Measurements from ENCODE around the gene EML6. TPM values are rescaled to one million over a fixed set of nuclear protein-coding genes. Genes with fewer than 3 reads are reported as not detected.
A peak's percentile ranks its signal among the peaks of the same experiment; 100 is the strongest.

Gene EML6
- total RNA-seq, 1 donor from 2014 or later: 0.90 TPM

DNA sequence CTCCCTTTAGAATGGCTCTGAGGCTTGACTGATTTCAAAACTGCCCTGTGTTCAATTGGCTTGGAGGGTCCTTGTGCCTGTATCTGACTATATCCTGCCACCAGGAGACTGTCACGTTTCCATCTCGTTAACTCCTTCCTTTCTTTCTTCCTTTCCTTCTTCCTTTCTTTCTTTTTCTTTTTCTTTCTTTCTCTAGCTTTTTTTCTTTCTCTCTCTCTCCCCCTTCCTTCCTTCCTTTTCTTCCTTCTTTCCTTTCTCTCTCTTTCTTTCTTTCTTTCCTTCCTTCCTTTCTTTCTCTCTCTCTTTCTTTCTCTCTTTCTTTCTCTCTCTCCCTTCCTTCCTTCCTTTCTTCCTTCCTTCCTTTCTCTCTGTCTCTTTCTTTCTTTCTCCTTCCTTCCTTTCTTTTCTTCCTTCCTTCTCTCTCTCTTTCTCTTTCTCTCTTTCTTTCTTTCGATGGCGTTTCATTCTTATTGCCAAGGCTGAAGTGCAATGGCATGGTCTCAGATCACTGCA lies 38.1 kb upstream of the EML6 start:
- peaks cover 5% of the 10 kb centered on the region for H3K27me3 Mint-ChIP-seq (ENCODE audit: unreplicated experiment)
- H3K36me3 Mint-ChIP-seq (ENCODE audit: low read depth, unreplicated experiment): peaks cover 4% of the 10 kb centered on the region
- TF ChIP-seq, protein P1, sequence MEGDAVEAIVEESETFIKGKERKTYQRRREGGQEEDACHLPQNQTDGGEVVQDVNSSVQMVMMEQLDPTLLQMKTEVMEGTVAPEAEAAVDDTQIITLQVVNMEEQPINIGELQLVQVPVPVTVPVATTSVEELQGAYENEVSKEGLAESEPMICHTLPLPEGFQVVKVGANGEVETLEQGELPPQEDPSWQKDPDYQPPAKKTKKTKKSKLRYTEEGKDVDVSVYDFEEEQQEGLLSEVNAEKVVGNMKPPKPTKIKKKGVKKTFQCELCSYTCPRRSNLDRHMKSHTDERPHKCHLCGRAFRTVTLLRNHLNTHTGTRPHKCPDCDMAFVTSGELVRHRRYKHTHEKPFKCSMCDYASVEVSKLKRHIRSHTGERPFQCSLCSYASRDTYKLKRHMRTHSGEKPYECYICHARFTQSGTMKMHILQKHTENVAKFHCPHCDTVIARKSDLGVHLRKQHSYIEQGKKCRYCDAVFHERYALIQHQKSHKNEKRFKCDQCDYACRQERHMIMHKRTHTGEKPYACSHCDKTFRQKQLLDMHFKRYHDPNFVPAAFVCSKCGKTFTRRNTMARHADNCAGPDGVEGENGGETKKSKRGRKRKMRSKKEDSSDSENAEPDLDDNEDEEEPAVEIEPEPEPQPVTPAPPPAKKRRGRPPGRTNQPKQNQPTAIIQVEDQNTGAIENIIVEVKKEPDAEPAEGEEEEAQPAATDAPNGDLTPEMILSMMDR (IDR thresholded peaks at IDR 0.05; ENCODE audit: unreplicated experiment): no peak
- H3K27ac Mint-ChIP-seq (ENCODE audit: unreplicated experiment): no peak overlapping the region
- H3K4me3 Mint-ChIP-seq (ENCODE audit: unreplicated experiment): no peak overlapping the region
- H3K9me3 Mint-ChIP-seq (ENCODE audit: unreplicated experiment): no peaks in the 10 kb centered on the region
- peaks cover 15% of the 10 kb centered on the region for H3K4me1 Mint-ChIP-seq (ENCODE audit: unreplicated experiment)
- DNase-seq (ENCODE audit: low spot score): no peak

DNA sequence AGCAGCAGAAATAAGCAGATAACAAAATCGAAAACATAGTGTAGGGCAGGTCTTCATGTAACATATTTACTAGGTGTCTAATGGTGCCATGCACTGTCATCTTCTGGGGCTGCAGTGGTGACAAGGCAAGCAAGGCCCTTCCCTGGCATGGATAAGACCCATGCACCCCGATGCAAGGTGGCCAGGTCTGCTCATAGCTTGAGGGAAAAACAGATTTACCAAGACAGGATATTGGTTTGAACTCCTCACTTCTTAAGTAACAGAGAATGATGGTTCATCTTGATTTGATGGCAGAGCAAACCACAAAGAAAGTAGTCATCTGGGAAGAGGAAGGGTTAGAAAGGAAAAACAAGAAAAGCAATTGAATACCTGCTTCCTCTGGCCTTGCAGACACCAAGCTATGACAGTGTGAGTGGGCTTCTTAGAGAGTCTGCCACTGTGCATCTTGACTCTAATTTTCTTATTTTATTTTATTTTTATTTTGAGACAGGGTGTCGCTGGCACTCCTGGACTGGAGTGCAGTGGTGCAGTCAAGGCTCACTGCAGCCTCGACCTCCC lies 35.8 kb upstream of the EML6 start:
- TF ChIP-seq, protein P1 (IDR thresholded peaks at IDR 0.05; ENCODE audit: unreplicated experiment): no peak
- H3K27me3 Mint-ChIP-seq (ENCODE audit: unreplicated experiment): peaks cover 3% of the 10 kb centered on the region
- H3K9me3 Mint-ChIP-seq (ENCODE audit: unreplicated experiment): no peaks in the 10 kb centered on the region
- H3K4me1 Mint-ChIP-seq (ENCODE audit: unreplicated experiment): peaks cover 15% of the 10 kb centered on the region
- peak overlapping the region; percentile 21 for H3K27ac Mint-ChIP-seq (ENCODE audit: unreplicated experiment)
- DNase-seq (ENCODE audit: low spot score): no peak
- H3K4me3 Mint-ChIP-seq (ENCODE audit: unreplicated experiment): no peak overlapping the region
- no peaks in the 10 kb centered on the region for H3K36me3 Mint-ChIP-seq (ENCODE audit: low read depth, unreplicated experiment)

DNA sequence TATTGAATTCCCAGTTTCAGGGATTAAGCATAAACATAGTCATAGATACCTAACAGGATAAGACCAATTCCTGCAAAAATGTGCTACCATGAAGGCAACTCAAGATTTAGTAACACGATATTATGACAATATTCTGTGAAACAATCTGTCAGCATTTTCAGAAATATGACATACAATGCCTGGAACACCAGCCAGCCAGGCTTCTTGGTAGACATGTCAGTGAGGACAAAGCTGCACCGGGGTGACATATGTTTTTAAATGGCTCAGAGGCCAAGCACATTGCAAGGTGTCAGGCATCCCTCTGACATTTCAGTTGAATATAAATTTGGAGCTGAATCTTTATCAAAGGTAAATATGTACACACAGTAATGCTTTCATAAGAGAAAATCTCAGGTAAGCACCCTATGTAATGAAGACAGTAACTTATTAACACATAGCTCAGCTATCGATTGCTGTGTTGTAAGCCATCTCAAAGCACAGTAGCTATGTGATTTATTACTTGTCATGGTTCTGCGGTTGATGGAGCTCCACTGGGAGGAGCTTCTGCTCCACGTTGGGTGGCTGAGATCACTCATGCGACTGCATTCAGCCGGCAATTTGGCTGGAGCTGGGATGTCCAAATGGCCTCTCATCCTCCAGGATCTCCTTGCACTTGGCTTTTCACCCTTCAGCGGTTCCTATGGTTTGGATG lies 31.9 kb upstream of the EML6 start:
- H3K4me3 Mint-ChIP-seq (ENCODE audit: unreplicated experiment): no peak overlapping the region

DNA sequence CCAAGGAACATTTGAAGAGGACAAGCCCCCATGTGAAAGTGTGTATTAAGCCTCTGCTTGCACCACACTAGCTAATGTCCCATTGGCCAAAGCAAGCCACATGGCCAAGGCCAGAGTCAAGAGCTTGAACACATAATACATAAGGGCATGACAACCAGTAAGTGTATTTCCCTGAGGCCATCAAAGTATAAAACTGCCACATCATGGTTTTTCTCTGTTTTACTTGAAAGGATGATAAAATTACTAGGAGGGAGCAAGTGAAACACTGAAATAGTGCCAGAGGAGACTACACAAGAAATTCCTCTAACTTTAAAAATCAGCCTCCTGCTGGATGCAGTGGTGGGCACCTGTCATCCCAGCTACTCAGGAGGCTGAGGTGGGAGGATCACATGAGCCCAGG lies 30.9 kb upstream of the EML6 start:
- H3K4me1 Mint-ChIP-seq (ENCODE audit: unreplicated experiment): peaks cover 9% of the 10 kb centered on the region
- no peak overlapping the region for H3K27ac Mint-ChIP-seq (ENCODE audit: unreplicated experiment)

More for the DNA sequence above, 31.9 kb upstream of the EML6 start:
- TF ChIP-seq, protein P1 (IDR thresholded peaks at IDR 0.05; ENCODE audit: unreplicated experiment): no peak
- H3K4me1 Mint-ChIP-seq (ENCODE audit: unreplicated experiment): peaks cover 15% of the 10 kb centered on the region
- no peaks in the 10 kb centered on the region for H3K9me3 Mint-ChIP-seq (ENCODE audit: unreplicated experiment)
- no peaks in the 10 kb centered on the region for H3K27me3 Mint-ChIP-seq (ENCODE audit: unreplicated experiment)
- DNase-seq (ENCODE audit: low spot score): no peak
- H3K36me3 Mint-ChIP-seq (ENCODE audit: low read depth, unreplicated experiment): no peaks in the 10 kb centered on the region
- no peak overlapping the region for H3K27ac Mint-ChIP-seq (ENCODE audit: unreplicated experiment)

More for the DNA sequence above, 30.9 kb upstream of the EML6 start:
- H3K4me3 Mint-ChIP-seq (ENCODE audit: unreplicated experiment): no peak overlapping the region
- DNase-seq (ENCODE audit: low spot score): no peak
- no peaks in the 10 kb centered on the region for H3K9me3 Mint-ChIP-seq (ENCODE audit: unreplicated experiment)
- no peaks in the 10 kb centered on the region for H3K36me3 Mint-ChIP-seq (ENCODE audit: low read depth, unreplicated experiment)
- no peaks in the 10 kb centered on the region for H3K27me3 Mint-ChIP-seq (ENCODE audit: unreplicated experiment)
- TF ChIP-seq, protein P1 (IDR thresholded peaks at IDR 0.05; ENCODE audit: unreplicated experiment): no peak
